Ammon's horn (tissue), 1 donor: ENCODE measurements around the gene PROCA1.
"Not testable (repeated sequence)": the region's sequence is repeated elsewhere in the genome, so short reads cannot be mapped to it uniquely, and the experiment has no call there.

ENCODE experiments used
- DNase-seq: peaks from one replicate; pipeline ENCODE4 v3.0.0-alpha.2; 2016; ENCODE audit warnings: low spot score

PROCA1 gene

DNA sequence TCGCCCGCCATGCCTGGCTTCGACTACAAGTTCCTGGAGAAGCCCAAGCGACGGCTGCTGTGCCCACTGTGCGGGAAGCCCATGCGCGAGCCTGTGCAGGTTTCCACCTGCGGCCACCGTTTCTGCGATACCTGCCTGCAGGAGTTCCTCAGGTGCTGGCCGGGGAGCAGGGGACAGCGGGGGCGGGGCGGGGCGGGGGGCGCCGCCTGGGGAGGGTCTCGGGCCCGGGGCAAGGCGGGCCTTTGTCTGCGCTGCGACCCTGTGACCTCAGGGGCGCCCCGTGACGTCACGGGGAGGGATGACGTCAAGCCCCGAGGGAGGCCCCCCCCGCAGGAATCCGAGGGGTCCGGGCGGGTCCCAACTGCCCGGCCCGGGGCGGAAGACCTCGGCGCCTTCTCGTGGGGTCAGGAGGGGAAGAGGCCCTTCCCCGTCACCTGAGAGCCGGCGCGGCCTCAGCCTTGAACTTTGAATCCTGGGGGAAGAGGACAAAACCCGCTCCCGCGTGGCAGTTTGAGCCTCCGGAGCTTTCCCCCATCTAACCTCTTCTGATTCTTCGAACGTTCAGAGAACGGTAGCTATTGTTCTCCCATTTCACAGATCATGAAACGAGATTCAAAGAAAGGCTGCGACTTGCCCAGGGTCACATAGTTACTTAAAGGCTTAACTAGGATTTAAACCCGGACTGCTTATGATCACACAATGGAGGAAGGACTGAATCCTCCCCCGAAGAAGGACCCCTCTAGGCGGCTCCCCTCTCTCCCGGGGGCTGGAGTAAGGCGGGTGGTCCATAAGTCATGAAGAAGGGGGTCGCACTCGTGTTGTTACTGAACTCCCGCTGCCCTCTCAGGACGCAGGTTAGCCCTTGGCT, 32.6 kb upstream of the PROCA1 start:
- DNase-seq: no peak

GRCh38 chr17:28743243-28744103, 31.8 kb upstream of the PROCA1 start, which contains the start of gene TRAF4:
Gene TRAF4, plus strand, starts transcription at chr17:28744011. Its CDS starts 102 bp downstream, at chr17:28744113.
- DNase-seq: peak; percentile 83

- DNase-seq: peak; percentile 38
Measured at GRCh38 chr17:28741358-28742349, 30.0 kb upstream of the PROCA1 start.

- no peak for DNase-seq
Measured at GRCh38 chr17:28740406-28741357, 29.0 kb upstream of the PROCA1 start.

DNA sequence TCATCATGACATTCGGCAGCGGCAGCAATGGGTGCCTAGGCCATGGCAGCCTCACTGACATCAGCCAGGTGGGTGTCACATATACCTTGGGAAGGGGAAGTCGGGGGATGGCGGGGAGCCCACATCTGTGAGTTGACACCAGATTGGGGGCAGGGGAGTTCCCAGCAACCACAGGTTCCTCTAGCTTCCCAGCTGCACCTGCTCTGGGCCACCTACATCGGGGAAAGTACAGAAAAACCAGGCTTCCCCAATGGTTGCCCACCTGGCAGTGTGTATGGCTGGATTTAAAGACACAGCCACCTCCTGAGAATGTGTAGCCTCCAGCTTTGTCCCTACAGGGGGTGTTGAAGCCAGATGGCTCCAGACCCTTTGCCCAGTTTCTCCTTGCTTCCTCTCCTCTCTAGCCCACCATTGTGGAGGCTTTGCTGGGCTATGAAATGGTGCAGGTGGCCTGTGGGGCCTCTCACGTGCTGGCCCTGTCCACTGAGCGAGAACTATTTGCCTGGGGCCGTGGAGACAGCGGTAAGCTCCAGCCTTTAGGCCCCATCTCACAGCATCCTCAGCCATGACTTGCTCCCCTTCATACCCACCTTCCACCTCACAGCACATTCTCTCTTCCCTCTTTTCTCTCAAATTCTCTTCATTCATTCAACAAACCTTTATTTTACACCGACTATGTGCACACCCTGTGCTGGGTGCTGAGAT, 27.1 kb upstream of the PROCA1 start:
- no peak for DNase-seq

DNA sequence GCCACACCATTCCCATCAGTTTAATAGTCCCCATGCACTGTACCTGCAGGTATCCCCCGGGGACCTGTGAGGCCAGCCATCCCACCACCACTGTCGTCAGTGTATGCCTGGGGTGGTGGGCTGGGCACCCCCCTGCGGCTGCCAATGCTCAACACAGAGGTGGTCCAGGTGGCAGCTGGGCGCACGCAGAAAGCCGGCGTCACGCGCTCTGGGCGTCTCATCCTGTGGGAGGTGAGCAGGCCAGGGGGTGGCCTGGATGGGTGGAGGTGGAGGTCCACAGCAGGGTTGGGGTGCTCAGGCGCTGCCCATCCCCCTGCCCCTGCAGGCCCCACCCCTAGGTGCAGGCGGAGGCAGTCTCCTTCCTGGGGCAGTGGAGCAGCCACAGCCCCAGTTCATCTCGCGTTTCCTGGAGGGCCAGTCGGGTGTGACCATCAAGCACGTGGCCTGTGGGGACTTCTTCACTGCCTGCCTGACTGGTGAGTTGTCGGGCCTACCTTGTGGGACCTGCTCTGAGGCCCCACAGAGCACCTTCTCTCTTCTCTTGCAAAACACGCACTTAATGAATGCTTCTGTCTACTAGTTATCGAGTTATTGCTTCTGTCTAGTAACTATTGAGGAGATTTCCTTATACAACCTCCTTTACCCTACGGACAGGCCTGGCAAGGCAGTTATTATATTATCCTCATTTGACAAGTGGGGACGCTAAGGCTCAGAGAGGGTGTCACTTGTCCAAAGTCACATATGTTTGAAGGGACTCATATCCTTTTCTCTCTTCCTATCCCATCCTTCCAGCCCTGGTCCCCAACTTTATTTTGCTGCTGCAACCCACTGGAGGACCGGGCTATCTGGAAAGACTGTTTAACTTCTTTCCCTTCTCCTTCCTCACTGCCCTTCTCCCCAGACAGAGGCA, 26.3 kb upstream of the PROCA1 start:
- no peak for DNase-seq

- no peak for DNase-seq
Measured at GRCh38 chr17:28737316-28737715, 25.6 kb upstream of the PROCA1 start.

- not testable (repeated sequence) for DNase-seq
Measured at GRCh38 chr17:28735913-28736769, 24.5 kb upstream of the PROCA1 start.

DNA sequence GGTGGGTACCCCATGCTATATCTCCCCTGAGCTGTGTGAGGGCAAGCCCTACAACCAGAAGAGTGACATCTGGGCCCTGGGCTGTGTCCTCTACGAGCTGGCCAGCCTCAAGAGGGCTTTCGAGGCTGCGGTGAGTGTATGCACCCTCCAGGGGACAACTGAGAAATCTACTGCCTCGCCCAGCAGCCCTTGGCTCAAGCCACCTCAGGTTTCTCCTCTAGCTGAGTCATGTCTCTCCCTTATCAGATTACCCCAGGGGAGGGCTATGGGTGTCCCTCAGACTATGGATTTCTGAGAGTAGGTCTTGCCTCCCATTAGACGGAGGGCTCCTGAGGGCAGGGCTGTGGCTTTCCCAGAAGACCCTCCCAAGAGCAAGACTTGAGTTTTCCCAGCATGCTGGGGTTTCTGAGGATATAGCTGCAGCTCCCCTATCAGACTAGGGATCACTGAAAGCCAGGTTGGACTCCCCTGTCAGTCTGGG, 23.6 kb upstream of the PROCA1 start:
- DNase-seq: no peak

DNA sequence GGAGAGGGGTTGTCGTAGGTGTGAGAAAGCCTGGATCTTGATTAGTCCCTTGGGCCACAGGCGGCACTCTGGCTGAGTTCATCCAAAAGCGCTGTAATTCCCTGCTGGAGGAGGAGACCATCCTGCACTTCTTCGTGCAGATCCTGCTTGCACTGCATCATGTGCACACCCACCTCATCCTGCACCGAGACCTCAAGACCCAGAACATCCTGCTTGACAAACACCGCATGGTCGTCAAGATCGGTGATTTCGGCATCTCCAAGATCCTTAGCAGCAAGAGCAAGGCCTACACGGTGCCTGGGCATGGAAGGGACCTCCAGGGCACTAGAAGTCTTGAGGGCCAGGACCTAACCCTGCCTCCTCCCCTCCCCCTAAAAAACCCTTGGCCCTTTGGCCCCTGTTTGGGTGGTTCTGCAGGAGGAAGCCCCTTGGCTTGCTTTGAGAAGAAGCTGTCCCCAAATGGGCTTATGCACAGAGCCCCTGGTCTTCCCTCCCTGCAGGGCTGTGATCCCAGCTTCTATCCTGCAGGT, 23.1 kb upstream of the PROCA1 start:
- no peak for DNase-seq

DNA sequence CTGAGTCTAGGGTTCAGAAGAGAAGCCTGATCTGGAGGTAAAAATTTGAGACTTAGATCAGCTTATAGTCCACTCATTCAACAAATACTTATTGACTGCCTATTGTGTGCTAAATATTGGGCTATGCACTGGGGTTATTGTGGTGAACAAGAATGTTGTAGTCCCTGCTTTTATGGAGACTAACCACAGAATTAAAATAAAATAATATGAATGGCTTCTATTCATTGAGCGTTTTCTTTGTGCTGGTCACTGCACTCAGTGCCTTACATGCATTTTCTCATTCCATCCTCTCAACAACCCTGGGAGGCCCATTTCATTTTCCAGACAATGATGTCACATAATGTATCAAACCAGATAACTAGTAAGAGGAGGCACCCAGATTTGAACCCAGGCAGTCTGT, 21.7 kb upstream of the PROCA1 start:
- no peak for DNase-seq

DNA sequence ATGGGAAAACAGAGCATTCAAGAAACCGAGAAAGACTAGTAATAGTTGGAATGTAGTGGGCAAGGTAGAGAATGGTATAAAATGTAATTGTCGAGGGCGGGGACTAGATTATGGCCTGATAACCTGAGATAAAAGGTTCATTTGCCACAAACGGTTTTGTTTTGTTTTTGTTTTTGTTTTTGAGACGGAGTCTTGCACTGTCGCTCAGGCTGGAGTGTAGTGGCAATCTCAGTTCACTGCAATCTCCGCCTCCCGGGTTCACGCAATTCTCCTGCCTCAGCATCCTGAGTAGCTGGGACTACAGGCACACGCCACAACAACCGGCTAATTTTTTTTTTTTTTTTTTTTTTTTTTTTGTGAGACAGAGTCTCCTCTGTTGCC, 18.3 kb upstream of the PROCA1 start:
- no peak for DNase-seq

GRCh38 chr17:28728364-28729200, 16.9 kb upstream of the PROCA1 start, which contains the start of gene NEK8:
Gene NEK8, plus strand, starts transcription at chr17:28728788. Its CDS starts 26 bp downstream, at chr17:28728814.
- peak; percentile 95 for DNase-seq

DNA sequence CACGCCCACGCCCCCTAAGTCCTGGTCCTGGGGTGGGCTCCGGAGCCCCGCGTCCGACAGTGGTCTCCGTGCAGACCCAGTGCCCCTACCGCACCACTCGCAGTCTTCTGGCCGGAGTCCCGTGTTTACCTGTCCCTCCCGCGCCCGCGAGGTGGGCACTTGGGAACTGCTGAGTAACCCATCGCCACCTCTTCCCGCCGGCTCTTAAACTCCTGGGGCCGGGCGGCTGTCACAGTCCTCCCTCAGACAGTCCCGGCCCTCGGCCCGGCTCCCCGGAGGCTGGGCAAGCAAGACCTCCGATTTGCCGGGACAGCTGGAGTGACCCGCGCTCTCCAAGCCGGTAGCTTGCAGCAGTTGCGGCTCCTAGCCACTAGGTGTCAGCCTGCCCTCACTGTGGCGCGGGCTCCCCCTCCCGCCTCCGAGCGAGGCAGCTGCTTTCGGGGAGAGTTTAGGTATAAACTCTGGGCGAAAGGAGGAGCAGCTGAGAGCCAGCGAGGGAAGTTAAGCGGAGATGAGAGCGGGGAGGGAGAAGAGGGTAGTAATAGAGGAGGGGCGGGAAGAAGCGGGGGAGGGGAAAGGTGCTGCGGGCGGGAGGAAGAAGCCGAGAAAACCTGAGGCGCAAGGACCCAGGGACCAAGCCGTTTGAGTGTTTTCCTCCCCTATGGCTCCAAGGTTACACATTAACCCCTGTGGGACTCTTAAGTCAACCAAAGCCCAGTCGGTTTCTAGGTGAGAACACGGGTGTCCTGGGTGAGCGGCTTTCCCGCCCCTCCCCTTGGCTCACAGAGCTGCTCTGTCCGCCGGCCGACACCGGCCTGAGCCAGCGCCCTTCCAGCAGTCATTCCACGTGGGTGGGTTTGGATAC, 15.2 kb upstream of the PROCA1 start:
- peak; percentile 94 for DNase-seq

GRCh38 chr17:28726226-28726626, 14.5 kb upstream of the PROCA1 start, which contains the start of gene TLCD1:
Gene TLCD1, minus strand, starts transcription at chr17:28726233. Its CDS starts 136 bp downstream, at chr17:28726097.
- DNase-seq: peak; percentile 49
